Gastroesophageal sphincter (tissue), 4 donors: ENCODE data around the gene CEP164. TPM values are rescaled to one million over a fixed set of nuclear protein-coding genes. Genes with fewer than 3 reads are reported as not detected.

Experiments used
- ATAC-seq: fragments of 150-250 bp; one replicate; pipeline ENCODE4 v1.9.1; 2016; ENCODE audit warnings: mild to moderate bottlenecking, moderate library complexity
- H3K27ac ChIP-seq, 4 donors: fragments of 200-600 bp; sonication (generic) in 3 of 4; 1 replicate in 3 of 4; 2 replicates in 1 of 4; pipeline ENCODE4 v1.5.1; 2016 to 2019
- H3K27me3 ChIP-seq: fragments of 200-600 bp; sonication (generic); one replicate; pipeline ENCODE4 v1.5.1; 2019
- H3K36me3 ChIP-seq, 2 donors: fragments of 200-600 bp; sonication (generic); one replicate each; pipeline ENCODE4 v1.5.1; 2019; ENCODE audit warnings: control low read depth in 1 of 2
- H3K4me1 ChIP-seq, 3 donors: fragments of 200-600 bp; sonication (generic); 1 replicate in 2 of 3; 2 replicates in 1 of 3; pipeline ENCODE4 v1.5.1; 2016 to 2019; ENCODE audit warnings: control low read depth in 2 of 3
- H3K4me3 ChIP-seq, 2 donors: fragments of 200-600 bp; sonication (generic); one replicate each; pipeline ENCODE4 v1.5.1; 2019; ENCODE audit warnings: mild to moderate bottlenecking in 1 of 2, moderate library complexity in 1 of 2
- H3K9me3 ChIP-seq, 3 donors: fragments of 200-600 bp; sonication (generic); one replicate each; pipeline ENCODE4 v1.5.1; 2017 to 2019; ENCODE audit warnings: control low read depth in 2 of 3
- CTCF ChIP-seq, 4 experiments: fragments of 200-600 bp in 2 of 4; fragments of 450-650 bp in 2 of 4; sonication (generic) in 1 of 4; IDR thresholded peaks; one replicate each; pipeline ENCODE4 v1.5.1; 2017 to 2019; ENCODE audit warnings: antibody characterized with exemption in 4 of 4, mild to moderate bottlenecking in 2 of 4, moderate library complexity in 2 of 4
- EP300 ChIP-seq: sonication (generic); formaldehyde crosslinking; IDR thresholded peaks from one replicate; pipeline ENCODE4 v1.6.1; 2017; ENCODE audit warnings: antibody characterized with exemption, mild to moderate bottlenecking
- POLR2A ChIP-seq, 2 donors: fragments of 450-650 bp; IDR thresholded peaks; one replicate each; pipeline ENCODE4 v1.6.1; 2017; ENCODE audit warnings: antibody characterized with exemption in 2 of 2, mild to moderate bottlenecking in 2 of 2, moderate library complexity in 1 of 2
- POLR2AphosphoS5 ChIP-seq: sonication (generic); formaldehyde crosslinking; IDR thresholded peaks from one replicate; pipeline ENCODE4 v1.6.1; 2017; ENCODE audit warnings: antibody characterized with exemption
- WGBS, 2 donors: methylation state at CpG; one replicate each; pipeline ENCODE4 v1.1.5; 2018; ENCODE audit warnings: low coverage in 1 of 2; 5-methylcytosine and 5-hydroxymethylcytosine counted together
- total RNA-seq, 4 donors: library from RNA; depleted of rRNA; stranded (reverse); fragments of >200 nt; gene quantifications; one replicate each; pipeline ENCODE4 v1.1.0, GENCODE V29; 2016

CEP164 gene
- total RNA-seq, 4 donors from 2014 or later: 22.3 to 26.3 (median 25.0) TPM

- no peaks in the 10 kb centered on the region for H3K4me1 ChIP-seq
- no peak for ATAC-seq
- no peaks in the 10 kb centered on the region for H3K27me3 ChIP-seq
- TF ChIP-seq POLR2A (IDR thresholded peaks at IDR 0.05): no peak
- TF ChIP-seq EP300: no peak
- TF ChIP-seq CTCF (IDR thresholded peaks at IDR 0.05): no peak
- TF ChIP-seq POLR2AphosphoS5: no peak
- H3K36me3 ChIP-seq: peaks cover 0 to 97% of the 10 kb centered on the region in 2 donors
- H3K4me3 ChIP-seq: no peak overlapping the region
- H3K27ac ChIP-seq: no peak overlapping the region
- no peaks in the 10 kb centered on the region for H3K9me3 ChIP-seq
- no CpG with 5 or more reads among the region's 1 CpG for WGBS, 2 donors
Measured at GRCh38 chr11:117289795-117290194, 37.9 kb upstream of the CEP164 start.

GRCh38 chr11:117290809-117291396, 36.8 kb upstream of the CEP164 start, which contains the start of gene BACE1-AS:
Gene BACE1-AS (plus strand): TSS chr11:117291346.
- Histone ChIP-seq H3K4me3 (no peak within 1 kb of the TSS), H3K27ac (no peak within 1 kb of the TSS), H3K27me3 (no peaks in the 10 kb centered on the region), H3K36me3 (peaks cover 0 to 97% of the 10 kb centered on the region in 2 donors), H3K4me1 (no peaks in the 10 kb centered on the region), H3K9me3 (no peaks in the 10 kb centered on the region)
- TF ChIP-seq EP300 (no peak), POLR2AphosphoS5 (no peak), POLR2A (IDR thresholded peaks at IDR 0.05) (no peak), CTCF (IDR thresholded peaks at IDR 0.05) (no peak)
- ATAC-seq: no peak
- WGBS, 2 donors: 75 to 93% methylated on average over 4 to 7 of the region's 8 CpGs

- TF ChIP-seq POLR2A (IDR thresholded peaks at IDR 0.05) (no peak), CTCF (IDR thresholded peaks at IDR 0.05) (no peak), EP300 (no peak), POLR2AphosphoS5 (no peak)
- no peaks in the 10 kb centered on the region for H3K27me3 ChIP-seq
- ATAC-seq: no peak
- no peaks in the 10 kb centered on the region for H3K9me3 ChIP-seq
- WGBS, 2 donors: 86 to 96% methylated on average over 2 of the region's 2 CpGs
- H3K36me3 ChIP-seq: peaks cover 0 to 91% of the 10 kb centered on the region in 2 donors
- no peak overlapping the region for H3K4me3 ChIP-seq
- H3K4me1 ChIP-seq: no peaks in the 10 kb centered on the region
- H3K27ac ChIP-seq: no peak overlapping the region
Measured at GRCh38 chr11:117292616-117293015, 35.0 kb upstream of the CEP164 start.

GRCh38 chr11:117295438-117296137, 32.1 kb upstream of the CEP164 start:
- peaks cover 0 to 18% (median 9%) of the 10 kb centered on the region in 3 donors for H3K4me1 ChIP-seq
- no peak overlapping the region for H3K27ac ChIP-seq
- TF ChIP-seq POLR2AphosphoS5 (no peak), POLR2A (IDR thresholded peaks at IDR 0.05) (no peak), EP300 (no peak), CTCF (IDR thresholded peaks at IDR 0.05) (no peak)
- no peaks in the 10 kb centered on the region for H3K27me3 ChIP-seq
- peaks cover 0 to 61% of the 10 kb centered on the region in 2 donors for H3K36me3 ChIP-seq
- no peaks in the 10 kb centered on the region for H3K9me3 ChIP-seq
- H3K4me3 ChIP-seq: no peak overlapping the region
- no peak for ATAC-seq
- WGBS, 2 donors: 50 to 61% methylated on average over 1 to 4 of the region's 9 CpGs

GRCh38 chr11:117296881-117297280, 30.8 kb upstream of the CEP164 start:
- no peaks in the 10 kb centered on the region for H3K27me3 ChIP-seq
- TF ChIP-seq CTCF (IDR thresholded peaks at IDR 0.05) (no peak), POLR2A (IDR thresholded peaks at IDR 0.05) (no peak), POLR2AphosphoS5 (no peak), EP300 (no peak)
- H3K9me3 ChIP-seq: no peaks in the 10 kb centered on the region
- peaks cover 0 to 28% (median 9%) of the 10 kb centered on the region in 3 donors for H3K4me1 ChIP-seq
- H3K27ac ChIP-seq: no peak overlapping the region
- H3K36me3 ChIP-seq: peaks cover 0 to 48% of the 10 kb centered on the region in 2 donors
- ATAC-seq: no peak
- WGBS, 2 donors: no CpG with 5 or more reads among the region's 6 CpGs
- H3K4me3 ChIP-seq: no peak overlapping the region
